Activated CD4-positive, alpha-beta memory T cell treated with anti-CD3 and anti-CD28 coated beads, Interleukin-2, amount 10 ng/mL, durations not matched to agents 7 days and 5 days (primary cell): ENCODE measurements around the gene MIA2. TPM values are rescaled to one million over a fixed set of nuclear protein-coding genes. Genes with fewer than 3 reads are reported as not detected.
"Not testable (repeated sequence)": the region's sequence is repeated elsewhere in the genome, so short reads cannot be mapped to it uniquely, and the experiment has no call there.

Experiments used
- CTCF ChIA-PET: fragments of 350-600 bp; sonication (Branson Sonifier 250); formaldehyde crosslinking; loops from one replicate; lab custom pipeline; 2021; ENCODE audit warnings: antibody characterized with exemption, inconsistent platforms; lab: Charles Lee
- POLR2A ChIA-PET: fragments of 350-600 bp; sonication (Branson Sonifier 250); formaldehyde crosslinking; loops from one replicate; lab custom pipeline; 2021; ENCODE audit warnings: antibody characterized with exemption; lab: Charles Lee
- DNase-seq: peaks from one replicate; pipeline ENCODE4 v3.0.0-alpha.2; 2020
- H3K27ac Mint-ChIP-seq: one replicate; pipeline ENCODE4 v1.8.0; 2021; ENCODE audit warnings: mild to moderate bottlenecking, mixed read lengths
- H3K27me3 Mint-ChIP-seq: one replicate; pipeline ENCODE4 v1.8.0; 2021; ENCODE audit warnings: mixed read lengths
- H3K36me3 Mint-ChIP-seq: one replicate; pipeline ENCODE4 v1.8.0; 2021; ENCODE audit warnings: low read depth, mixed read lengths
- H3K4me1 Mint-ChIP-seq: one replicate; pipeline ENCODE4 v1.8.0; 2021; ENCODE audit warnings: mixed read lengths
- H3K4me3 Mint-ChIP-seq: one replicate; pipeline ENCODE4 v1.8.0; 2021; ENCODE audit warnings: mild to moderate bottlenecking, mixed read lengths
- H3K9me3 Mint-ChIP-seq: one replicate; pipeline ENCODE4 v1.8.0; 2021; ENCODE audit warnings: mixed read lengths
- total RNA-seq, 2 experiments: library from RNA; stranded (reverse); gene quantifications; one replicate each; pipeline ENCODE4 v1.2.3, GENCODE V29; 2021

The MIA2 gene
- total RNA-seq, 2 experiments from 2014 or later, result 30.8 to 33.0 TPM

DNA sequence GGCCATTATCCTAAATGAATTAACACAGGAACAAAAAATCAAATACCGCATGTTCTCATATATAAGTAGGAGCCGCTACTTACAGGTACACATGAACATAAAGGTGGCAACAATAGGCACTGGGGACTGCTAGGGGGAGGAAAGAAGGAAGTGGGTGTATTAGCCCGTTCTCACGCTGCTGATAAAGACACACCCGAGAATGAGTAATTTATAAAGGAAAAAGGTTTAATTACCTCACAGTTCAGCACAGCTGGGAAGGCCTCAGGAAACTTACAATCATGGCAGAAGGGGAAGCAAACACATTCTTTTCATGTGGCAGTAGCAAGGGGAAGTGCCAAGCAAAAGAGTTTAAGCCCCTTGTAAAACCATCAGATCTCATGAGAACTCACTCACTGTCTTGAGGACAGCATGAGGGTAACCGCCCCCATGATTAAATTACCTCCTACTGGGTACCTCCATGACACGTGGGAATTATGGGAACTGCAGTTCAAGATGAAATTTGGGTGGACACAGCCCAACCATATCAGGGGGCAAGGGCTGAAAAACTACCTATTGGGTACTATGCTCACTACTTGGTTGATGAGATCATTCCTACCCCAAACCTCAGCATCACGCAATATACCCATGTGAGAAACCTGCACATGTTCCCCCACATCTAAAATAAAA lies 16.4 kb upstream of the MIA2 start:
- peaks cover 22% of the 10 kb centered on the region for H3K4me1 Mint-ChIP-seq
- no peak overlapping the region for H3K4me3 Mint-ChIP-seq
- H3K9me3 Mint-ChIP-seq, result peaks cover 4% of the 10 kb centered on the region

DNA sequence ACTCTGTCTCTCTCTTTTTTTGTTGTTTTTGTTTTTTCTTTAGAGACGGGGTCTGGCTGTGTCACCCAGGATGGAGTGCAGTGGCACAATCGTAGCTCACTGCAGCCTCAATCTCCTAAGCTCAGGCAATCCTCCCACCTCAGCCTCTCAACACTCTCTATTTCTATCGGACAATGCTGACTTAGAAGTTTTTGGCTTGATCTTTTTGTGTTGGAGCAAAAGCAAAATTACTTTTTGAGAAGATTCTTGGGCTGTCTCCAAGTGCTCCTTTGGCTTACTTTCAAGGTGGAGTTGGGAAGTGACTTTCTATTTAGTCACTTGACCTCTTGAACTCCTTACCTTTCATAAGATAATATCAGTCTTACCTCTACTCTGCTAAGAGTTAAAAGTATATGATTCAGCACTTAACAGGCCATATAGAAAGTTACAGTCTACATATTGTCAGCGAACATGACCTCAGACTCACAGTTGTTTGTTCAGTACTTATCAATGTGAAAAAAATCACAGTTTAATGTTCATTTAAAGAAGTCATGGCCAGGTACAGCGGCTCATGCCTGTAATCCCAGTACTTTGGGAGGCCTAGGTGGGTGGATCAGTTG lies 15.4 kb upstream of the MIA2 start:
- Mint-ChIP-seq H3K9me3 (peaks cover 4% of the 10 kb centered on the region), H3K27ac (no peak overlapping the region)
- POLR2A ChIA-PET, result no interaction called here

More for the DNA sequence above, 16.4 kb upstream of the MIA2 start:
- no peaks in the 10 kb centered on the region for H3K36me3 Mint-ChIP-seq
- DNase-seq, result no peak
- H3K27me3 Mint-ChIP-seq, result no peaks in the 10 kb centered on the region
- ChIA-PET POLR2A (no interaction called here), CTCF (no interaction called here)
- H3K27ac Mint-ChIP-seq, result no peak overlapping the region

DNA sequence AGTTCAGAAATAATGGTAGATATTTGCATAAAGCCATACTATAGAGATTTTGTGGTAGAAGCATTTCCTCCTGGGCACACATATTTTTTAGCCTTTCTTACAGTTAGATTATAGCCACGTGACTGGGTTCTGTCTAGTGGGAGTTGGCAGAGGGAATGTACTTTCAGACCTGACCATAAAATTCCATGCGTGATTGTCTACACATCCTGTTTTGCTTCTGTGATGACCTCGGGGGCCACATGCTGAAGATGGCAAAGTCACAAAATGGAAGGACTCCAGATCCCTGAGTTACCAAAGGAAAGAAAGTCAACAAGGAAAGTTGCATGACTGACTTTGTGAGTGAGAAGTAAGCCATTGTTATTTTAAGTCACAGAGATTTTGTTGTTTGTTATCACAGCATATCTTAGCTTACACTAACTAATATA lies 14.6 kb upstream of the MIA2 start:
- H3K4me1 Mint-ChIP-seq, result peaks cover 22% of the 10 kb centered on the region
- no peaks in the 10 kb centered on the region for H3K27me3 Mint-ChIP-seq
- no peak overlapping the region for H3K4me3 Mint-ChIP-seq
- CTCF ChIA-PET, result no interaction called here
- H3K36me3 Mint-ChIP-seq, result no peaks in the 10 kb centered on the region
- POLR2A ChIA-PET, result interaction anchor here (1.0 kb wide), 1 partner anchor 49 kb away, joined by 3 read pairs; the partner anchor contains the start of gene TRAPPC6B
- DNase-seq, result no peak
- H3K27ac Mint-ChIP-seq, result no peak overlapping the region
- H3K9me3 Mint-ChIP-seq, result peaks cover 4% of the 10 kb centered on the region

More for the DNA sequence above, 15.4 kb upstream of the MIA2 start:
- H3K36me3 Mint-ChIP-seq, result no peaks in the 10 kb centered on the region
- peaks cover 22% of the 10 kb centered on the region for H3K4me1 Mint-ChIP-seq
- no peak overlapping the region for H3K4me3 Mint-ChIP-seq
- H3K27me3 Mint-ChIP-seq, result no peaks in the 10 kb centered on the region
- no peak for DNase-seq
- CTCF ChIA-PET, result no interaction called here

DNA sequence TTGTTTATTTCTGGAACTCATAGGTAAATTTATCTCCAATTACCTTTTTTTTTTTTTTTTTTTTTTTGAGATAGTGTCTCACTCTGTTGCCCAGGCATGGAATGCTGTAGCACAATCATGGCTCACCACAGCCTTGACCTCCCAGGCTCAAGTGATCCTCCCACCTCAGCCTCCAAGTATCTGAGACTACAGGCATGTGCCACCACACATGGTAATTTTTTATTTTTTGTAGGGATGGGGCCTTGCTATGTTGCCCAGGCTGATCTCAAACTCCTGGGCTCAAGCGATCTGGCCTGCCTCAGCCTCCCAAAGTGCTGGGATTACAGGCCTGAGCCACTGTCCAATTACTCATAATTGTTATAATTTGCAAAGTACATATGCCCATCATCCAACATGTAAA lies 13.2 kb upstream of the MIA2 start:
- H3K27me3 Mint-ChIP-seq, DNase-seq, H3K4me3 Mint-ChIP-seq, H3K9me3 Mint-ChIP-seq, H3K36me3 Mint-ChIP-seq, H3K27ac Mint-ChIP-seq: not testable (repeated sequence)
- peaks cover 24% of the 10 kb centered on the region for H3K4me1 Mint-ChIP-seq
- ChIA-PET CTCF (interaction anchor here (2.2 kb wide), 1 partner anchor 11 kb away, joined by 8 read pairs; no protein-coding TSS in a partner anchor), POLR2A (interaction anchor here (1.4 kb wide), 1 partner anchor 9 kb away, joined by 3 read pairs; no protein-coding TSS in a partner anchor)

DNA sequence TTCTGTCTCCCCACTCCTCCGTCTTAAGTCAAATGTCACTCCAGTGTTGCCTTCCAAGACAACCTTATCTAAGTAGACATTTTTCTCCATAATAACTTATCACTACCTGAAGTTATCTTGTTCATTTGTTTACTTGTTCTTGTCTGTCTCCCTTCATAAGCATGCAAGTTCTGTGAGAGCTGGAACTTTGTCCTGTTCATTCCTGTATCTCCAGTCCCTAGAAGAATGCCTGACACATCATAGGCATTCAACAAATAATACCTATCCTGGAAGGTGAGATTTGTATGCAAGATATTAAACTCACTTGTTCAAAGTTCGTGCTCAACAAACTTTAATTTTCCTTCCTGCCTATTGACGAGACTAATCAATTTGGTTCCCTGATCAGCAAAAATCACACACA lies 5.7 kb upstream of the MIA2 start:
- Mint-ChIP-seq H3K27me3 (no peaks in the 10 kb centered on the region), H3K36me3 (no peaks in the 10 kb centered on the region), H3K4me3 (no peak overlapping the region), H3K9me3 (no peaks in the 10 kb centered on the region), H3K27ac (peak overlapping the region; percentile 96), H3K4me1 (peaks cover 48% of the 10 kb centered on the region)
- ChIA-PET CTCF (interaction anchor here (5.1 kb wide), 1 partner anchor 203 kb away, joined by 45 read pairs; the partner anchor contains the start of gene FBXO33), POLR2A (interaction anchor here (1.5 to 5.5 kb wide), 6 partner anchors 39 to 203 kb away, joined by 4 to 75 read pairs (median 33); partner anchors contain the start of genes FBXO33, PNN, SEC23A and TRAPPC6B)
- no peak for DNase-seq

DNA sequence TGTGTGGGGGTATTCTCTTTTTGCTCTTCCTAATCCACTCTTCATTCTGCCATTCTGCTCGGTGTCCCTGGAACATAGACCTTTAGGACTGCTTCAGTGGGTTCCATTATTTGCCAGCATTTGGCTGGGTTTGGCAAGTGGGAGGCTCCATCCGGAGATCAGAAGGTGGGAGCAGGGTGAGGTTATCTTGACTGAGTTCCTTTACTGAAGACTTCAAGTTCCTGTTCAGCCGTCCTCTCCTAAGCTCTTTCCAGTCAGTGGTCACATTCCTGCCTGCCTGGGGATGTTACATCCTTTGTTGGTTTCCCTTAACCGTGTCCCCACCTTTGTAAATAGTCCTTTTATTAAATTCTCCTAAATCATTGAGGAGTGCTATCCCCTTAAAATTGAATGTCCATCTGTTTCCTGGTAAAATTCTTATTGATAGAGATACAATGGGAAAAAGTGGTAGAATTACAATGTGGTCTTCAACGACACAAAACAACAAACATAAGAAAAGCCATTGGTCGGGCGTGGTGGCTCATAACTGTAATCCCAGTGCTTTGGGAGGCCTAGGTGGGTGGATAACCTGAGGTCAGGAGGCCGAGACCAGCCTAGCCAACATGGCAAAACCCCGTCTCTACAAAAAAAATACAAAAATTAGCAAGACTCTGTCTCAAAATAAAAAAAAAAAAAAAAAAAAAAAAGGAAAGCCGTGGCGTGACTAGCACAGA lies 5.0 kb upstream of the MIA2 start:
- Mint-ChIP-seq H3K27ac (peak overlapping the region; percentile 96), H3K36me3 (no peaks in the 10 kb centered on the region), H3K4me1 (peaks cover 52% of the 10 kb centered on the region), H3K9me3 (no peaks in the 10 kb centered on the region), H3K4me3 (peak overlapping the region; percentile 53), H3K27me3 (no peaks in the 10 kb centered on the region)
- CTCF ChIA-PET, result interaction anchor here (0.7 to 5.1 kb wide), 6 partner anchors 21 to 203 kb away, joined by 3 to 48 read pairs (median 6); partner anchors contain the start of genes FBXO33 and TRAPPC6B
- POLR2A ChIA-PET, result interaction anchor here (0.7 to 5.5 kb wide), 22 partner anchors 7 to 221 kb away, joined by 3 to 75 read pairs (median 4); partner anchors contain the start of genes FBXO33, GEMIN2, PNN and SEC23A
- peak; percentile 19 for DNase-seq

DNA sequence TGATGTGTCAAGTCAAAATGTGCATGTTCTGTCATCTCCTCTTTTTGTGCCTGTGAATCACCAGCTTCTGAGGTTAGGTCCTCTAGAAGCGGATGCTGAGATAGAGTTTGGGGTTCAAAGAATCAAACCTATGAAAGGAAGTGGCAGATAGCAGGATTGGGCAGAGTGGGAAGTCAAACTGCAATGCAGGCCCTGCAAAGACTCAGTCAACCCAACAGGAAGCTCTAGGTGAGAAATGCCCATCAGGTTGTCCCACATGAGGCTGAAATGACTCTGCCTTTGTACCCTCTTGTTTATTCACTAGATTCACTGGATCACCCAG lies 4.5 kb upstream of the MIA2 start:
- H3K36me3 Mint-ChIP-seq, result no peaks in the 10 kb centered on the region
- ChIA-PET CTCF (interaction anchor here (0.6 to 5.1 kb wide), 8 partner anchors 21 to 202 kb away, joined by 3 to 48 read pairs (median 5); partner anchors contain the start of genes FBXO33 and TRAPPC6B), POLR2A (interaction anchor here (0.7 to 5.5 kb wide), 24 partner anchors 8 to 220 kb away, joined by 3 to 75 read pairs (median 4); partner anchors contain the start of genes FBXO33, GEMIN2, PNN and SEC23A)
- no peaks in the 10 kb centered on the region for H3K9me3 Mint-ChIP-seq
- peak; percentile 83 for DNase-seq
- H3K27me3 Mint-ChIP-seq, result no peaks in the 10 kb centered on the region
- H3K27ac Mint-ChIP-seq, result peak overlapping the region; percentile 96
- peak overlapping the region; percentile 53 for H3K4me3 Mint-ChIP-seq
- H3K4me1 Mint-ChIP-seq, result peaks cover 57% of the 10 kb centered on the region

DNA sequence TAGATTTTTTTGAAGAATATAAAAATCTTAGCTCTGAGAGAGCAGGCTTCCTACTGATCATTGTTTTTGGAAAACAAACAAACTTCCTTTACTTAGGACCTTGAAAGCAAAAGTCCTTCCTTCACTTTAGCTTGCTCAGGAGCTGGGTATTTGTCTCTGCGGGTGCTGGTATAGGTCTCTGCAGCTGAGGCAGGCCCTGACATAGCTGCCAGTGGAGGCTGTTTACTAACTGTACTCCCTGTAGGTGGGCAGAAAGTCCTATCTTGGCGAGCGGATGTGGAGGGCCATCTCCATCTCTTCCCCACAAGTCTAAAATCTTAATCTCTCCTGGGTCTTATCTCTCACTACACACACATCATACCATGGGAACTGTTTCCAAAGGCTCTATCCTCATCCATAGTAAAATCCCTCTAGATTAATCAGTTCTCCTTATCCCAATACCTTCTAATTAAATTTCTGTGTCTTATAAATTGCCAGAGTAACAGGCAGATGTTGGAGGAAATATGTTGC lies 4.1 kb upstream of the MIA2 start:
- no peaks in the 10 kb centered on the region for H3K9me3 Mint-ChIP-seq
- no peaks in the 10 kb centered on the region for H3K27me3 Mint-ChIP-seq
- DNase-seq, result peak; percentile 29
- no peak overlapping the region for H3K4me3 Mint-ChIP-seq
- H3K27ac Mint-ChIP-seq, result peak overlapping the region; percentile 96
- POLR2A ChIA-PET, result interaction anchor here (0.7 to 5.5 kb wide), 24 partner anchors 8 to 220 kb away, joined by 3 to 75 read pairs (median 4); partner anchors contain the start of genes FBXO33, GEMIN2, PNN and SEC23A
- H3K36me3 Mint-ChIP-seq, result no peaks in the 10 kb centered on the region
- peaks cover 57% of the 10 kb centered on the region for H3K4me1 Mint-ChIP-seq
- CTCF ChIA-PET, result interaction anchor here (0.6 to 5.1 kb wide), 8 partner anchors 22 to 202 kb away, joined by 3 to 48 read pairs (median 5); partner anchors contain the start of genes FBXO33 and TRAPPC6B

DNA sequence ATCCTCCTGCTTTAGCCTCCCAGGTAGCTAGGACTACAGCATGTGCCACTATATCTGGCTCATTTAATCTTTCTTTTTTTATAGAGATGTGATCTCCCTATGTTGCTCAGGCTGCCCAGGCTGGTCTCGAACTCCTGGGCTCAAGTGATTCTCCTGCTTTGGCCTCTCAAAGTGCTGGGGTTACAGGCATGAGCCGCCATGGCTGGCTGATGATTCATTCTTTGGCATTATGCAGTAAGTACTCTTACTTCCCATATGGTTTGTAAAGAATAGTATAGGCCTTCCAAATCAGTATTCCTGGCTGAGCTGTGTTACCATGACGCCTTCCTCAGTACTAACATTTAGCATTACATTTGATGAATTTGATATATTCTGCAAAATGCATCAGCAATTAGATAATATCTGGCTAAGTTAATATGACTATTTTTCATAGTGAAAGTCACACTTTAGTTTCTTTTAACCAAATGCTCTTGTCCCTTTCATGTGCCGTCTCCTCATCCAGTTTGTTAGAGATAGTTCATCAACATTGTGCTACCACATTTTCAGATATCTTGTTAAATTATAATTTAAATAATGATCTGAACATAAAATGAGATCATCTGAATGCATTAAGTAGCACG lies 3.2 kb upstream of the MIA2 start:
- H3K36me3 Mint-ChIP-seq, result no peaks in the 10 kb centered on the region
- H3K9me3 Mint-ChIP-seq, result no peaks in the 10 kb centered on the region
- H3K27me3 Mint-ChIP-seq, result no peaks in the 10 kb centered on the region
- no peak overlapping the region for H3K4me3 Mint-ChIP-seq
- H3K4me1 Mint-ChIP-seq, result peaks cover 55% of the 10 kb centered on the region
- POLR2A ChIA-PET, result interaction anchor here (1.3 to 5.5 kb wide), 7 partner anchors 28 to 201 kb away, joined by 3 to 75 read pairs (median 17); partner anchors contain the start of genes FBXO33, PNN, SEC23A and TRAPPC6B
- peak overlapping the region; percentile 87 for H3K27ac Mint-ChIP-seq
- CTCF ChIA-PET, result interaction anchor here (0.7 to 5.1 kb wide), 11 partner anchors 37 to 237 kb away, joined by 3 to 48 read pairs (median 5); partner anchors contain the start of genes FBXO33, GEMIN2, PNN and TRAPPC6B
- peak; percentile 19 for DNase-seq

DNA sequence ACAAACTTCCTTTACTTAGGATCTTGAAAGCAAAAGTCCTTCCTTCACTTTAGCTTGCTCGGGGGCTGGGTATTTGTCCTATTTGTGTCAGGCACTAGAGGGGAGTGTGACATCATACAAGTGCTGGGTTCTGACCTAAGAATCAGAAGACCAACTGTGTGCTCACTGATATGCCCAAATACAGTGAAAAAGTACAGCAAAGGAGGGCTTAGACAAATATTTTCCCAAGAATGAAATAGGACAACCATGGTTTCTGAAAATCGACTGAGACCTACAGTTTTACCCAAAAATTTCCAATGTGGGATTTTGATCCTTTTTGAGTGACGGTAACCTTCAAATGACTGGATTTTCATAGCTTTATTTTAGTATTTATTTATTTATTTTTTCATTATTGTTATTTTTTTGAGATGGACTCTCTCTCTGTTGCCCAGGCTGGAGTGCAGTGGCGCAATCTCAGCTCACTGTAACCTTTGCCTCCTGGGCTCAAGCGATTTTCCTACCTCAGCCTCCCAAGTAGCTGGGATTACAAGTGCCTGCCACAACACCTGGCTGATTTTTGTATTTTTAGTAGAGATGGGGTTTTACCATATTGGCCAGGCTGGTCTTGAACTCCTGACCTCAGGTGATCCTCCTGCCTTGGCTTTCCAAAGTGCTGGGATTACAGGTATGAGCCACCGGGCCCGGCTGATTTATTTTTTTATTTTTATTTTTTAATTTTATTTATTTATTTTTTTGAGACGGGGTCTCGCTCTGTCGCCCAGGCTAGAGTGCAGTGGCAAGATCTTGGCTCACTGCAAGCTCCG lies 1.8 kb upstream of the MIA2 start:
- H3K9me3 Mint-ChIP-seq, H3K36me3 Mint-ChIP-seq, H3K4me3 Mint-ChIP-seq, H3K27me3 Mint-ChIP-seq: not testable (repeated sequence)
- Mint-ChIP-seq H3K4me1 (peaks cover 59% of the 10 kb centered on the region), H3K27ac (peak overlapping the region; percentile 77)
- DNase-seq, result peak; percentile 57
- POLR2A ChIA-PET, result interaction anchor here (1.0 to 5.5 kb wide), 8 partner anchors 35 to 200 kb away, joined by 3 to 75 read pairs (median 11); partner anchors contain the start of genes FBXO33, GEMIN2, PNN and TRAPPC6B
- CTCF ChIA-PET, result interaction anchor here (0.5 to 5.1 kb wide), 26 partner anchors 8 to 257 kb away, joined by 3 to 48 read pairs (median 3); partner anchors contain the start of genes FBXO33, GEMIN2 and TRAPPC6B
